Skeletal muscle tissue (tissue), 4 donors: ENCODE results near the gene FGF23. TPM values are rescaled to one million over a fixed set of nuclear protein-coding genes. Genes with fewer than 3 reads are reported as not detected.

Experiments
- H3K27ac ChIP-seq: one replicate; pipeline ENCODE4 v1.7.0; 2013; ENCODE audit warnings: mild to moderate bottlenecking, low read depth, low read length, inconsistent platforms
- H3K27me3 ChIP-seq, 3 donors: one replicate each; pipeline ENCODE4 v1.7.0; 2013; ENCODE audit warnings: low read length in 3 of 3; ENCODE audit not compliant: control insufficient read depth in 3 of 3, insufficient read depth in 3 of 3
- H3K36me3 ChIP-seq, 3 donors: one replicate each; pipeline ENCODE4 v1.7.0; 2013; ENCODE audit warnings: low read length in 3 of 3; ENCODE audit not compliant: control insufficient read depth in 3 of 3, insufficient read depth in 3 of 3
- H3K4me1 ChIP-seq, 3 donors: one replicate each; pipeline ENCODE4 v1.7.0; 2013; ENCODE audit warnings: low read length in 3 of 3, mild to moderate bottlenecking in 3 of 3; ENCODE audit not compliant: control insufficient read depth in 3 of 3, insufficient read depth in 3 of 3
- H3K4me3 ChIP-seq, 3 donors: one replicate each; pipeline ENCODE4 v1.7.0; 2013; ENCODE audit warnings: low read length in 3 of 3
- H3K9ac ChIP-seq, 3 donors: one replicate each; pipeline ENCODE4 v1.7.0; 2013; ENCODE audit warnings: low read length in 3 of 3, mild to moderate bottlenecking in 3 of 3, moderate library complexity in 2 of 3, low read depth in 1 of 3
- H3K9me3 ChIP-seq, 3 donors: one replicate each; pipeline ENCODE4 v1.7.0; 2013; ENCODE audit warnings: low read length in 3 of 3; ENCODE audit not compliant: control insufficient read depth in 3 of 3
- total RNA-seq: library from RNA; depleted of rRNA; stranded (reverse); fragments of >200 nt; gene quantifications from one replicate; pipeline ENCODE4 v1.2.3, GENCODE V29; 2014
- donor health status: Osteomylitis.

FGF23 gene
- total RNA-seq, 1 donor from 2014 or later, result under 0.01 TPM

DNA sequence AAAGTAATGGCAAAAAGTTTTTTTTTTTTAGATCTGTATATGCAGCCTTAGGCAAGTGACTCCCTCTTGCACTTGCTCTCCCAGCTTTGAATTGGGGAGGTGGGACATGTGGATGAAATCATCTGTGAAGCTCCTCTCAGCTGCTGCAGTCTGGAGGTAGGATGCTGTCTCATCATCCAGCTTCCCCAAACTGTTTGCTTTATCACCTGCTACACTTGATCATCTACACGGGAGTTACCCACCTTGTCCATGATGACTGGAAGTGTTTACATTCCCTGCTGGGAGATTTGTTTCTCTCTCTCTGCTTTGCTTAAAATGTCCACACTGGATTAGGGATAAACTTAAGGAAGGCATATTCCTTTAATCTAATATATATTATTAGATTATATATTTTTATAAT lies 8.5 kb upstream of the FGF23 start:
- no peaks in the 10 kb centered on the region for H3K9me3 ChIP-seq
- no peak overlapping the region for H3K27ac ChIP-seq
- no peak overlapping the region for H3K9ac ChIP-seq
- no peak overlapping the region for H3K4me3 ChIP-seq
- H3K27me3 ChIP-seq, result peaks cover 3 to 11% (median 9%) of the 10 kb centered on the region in 3 donors
- no peaks in the 10 kb centered on the region for H3K36me3 ChIP-seq
- H3K4me1 ChIP-seq, result no peaks in the 10 kb centered on the region

DNA sequence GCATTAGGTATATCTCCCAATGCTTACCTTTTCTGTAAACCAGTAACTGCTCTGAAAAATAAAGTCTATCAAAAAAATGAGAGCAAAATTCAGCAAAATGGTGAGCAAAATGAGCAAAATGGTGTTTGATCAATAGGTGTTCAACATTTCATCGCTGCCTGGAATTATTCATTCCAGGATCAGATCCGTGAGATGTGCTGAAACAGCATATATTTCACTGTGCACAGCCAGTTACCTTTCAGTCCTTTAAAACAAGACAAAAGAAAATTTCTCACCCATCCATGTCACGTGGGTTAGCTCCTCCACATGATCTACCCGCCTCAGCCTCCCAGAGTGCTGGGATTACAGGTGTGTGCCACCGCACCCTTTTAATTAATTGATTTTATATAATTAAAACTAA lies 8.1 kb upstream of the FGF23 start:
- no peak overlapping the region for H3K4me3 ChIP-seq
- H3K27ac ChIP-seq, result no peak overlapping the region
- H3K4me1 ChIP-seq, result no peaks in the 10 kb centered on the region
- H3K9ac ChIP-seq, result no peak overlapping the region
- H3K9me3 ChIP-seq, result no peaks in the 10 kb centered on the region
- H3K27me3 ChIP-seq, result peaks cover 3 to 8% (median 7%) of the 10 kb centered on the region in 3 donors
- no peaks in the 10 kb centered on the region for H3K36me3 ChIP-seq

DNA sequence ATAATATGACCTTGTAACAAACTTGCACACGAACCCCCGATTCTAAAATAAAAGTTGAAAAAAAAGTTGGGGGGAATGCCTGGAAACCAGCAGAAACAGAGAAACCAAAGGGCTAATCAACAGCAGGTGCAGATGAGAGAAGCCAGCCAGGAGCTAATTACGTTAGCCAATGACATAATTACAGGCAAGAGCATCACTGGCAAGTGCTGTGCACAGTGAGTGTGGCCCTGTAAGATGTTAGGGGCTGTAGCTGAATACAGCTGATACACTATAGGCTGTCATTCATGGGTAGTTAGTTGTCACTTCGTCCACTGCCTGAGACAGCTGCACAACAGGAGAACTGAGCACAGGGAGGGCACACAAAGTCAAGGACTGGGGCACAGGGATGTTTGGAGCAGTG lies 7.3 kb upstream of the FGF23 start:
- no peaks in the 10 kb centered on the region for H3K4me1 ChIP-seq
- H3K9ac ChIP-seq, result no peak overlapping the region
- peaks cover 0 to 3% (median 2%) of the 10 kb centered on the region in 3 donors for H3K27me3 ChIP-seq
- no peaks in the 10 kb centered on the region for H3K9me3 ChIP-seq
- no peak overlapping the region for H3K27ac ChIP-seq
- H3K36me3 ChIP-seq, result no peaks in the 10 kb centered on the region
- H3K4me3 ChIP-seq, result no peak overlapping the region

DNA sequence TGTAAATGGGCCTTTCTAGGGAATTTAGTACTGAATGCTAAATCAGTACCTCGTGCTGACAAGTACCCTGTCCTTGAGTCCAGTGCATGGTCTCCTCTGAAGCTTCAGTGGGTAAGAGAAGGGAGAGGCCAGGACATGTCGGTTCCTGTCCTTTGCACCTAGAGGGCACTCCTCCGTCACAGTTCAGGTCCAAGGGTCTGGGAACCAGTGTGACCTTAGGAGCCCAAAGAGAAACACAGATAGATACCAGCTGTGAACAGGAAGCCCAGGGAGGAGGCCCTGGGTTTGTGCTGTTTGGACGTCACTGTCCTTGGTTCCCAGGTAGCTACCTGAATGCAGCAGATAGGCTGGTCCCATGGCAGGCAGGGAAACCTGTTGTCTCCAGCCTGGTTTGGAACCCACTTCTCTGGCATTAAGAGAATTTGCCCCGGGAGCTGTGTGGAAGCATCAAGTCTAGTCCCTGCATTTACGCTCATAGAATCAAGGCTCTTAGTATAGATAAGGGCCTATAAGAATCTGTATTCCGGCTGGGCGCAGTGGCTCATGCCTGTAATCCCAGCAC lies 3.9 kb upstream of the FGF23 start:
- Histone ChIP-seq H3K27ac (no peak overlapping the region), H3K9me3 (no peaks in the 10 kb centered on the region), H3K27me3 (peaks cover 0 to 3% (median 3%) of the 10 kb centered on the region in 3 donors), H3K36me3 (no peaks in the 10 kb centered on the region), H3K4me1 (peaks cover 0 to 4% (median 0%) of the 10 kb centered on the region in 3 donors), H3K4me3 (no peak overlapping the region), H3K9ac (no peak overlapping the region)

DNA sequence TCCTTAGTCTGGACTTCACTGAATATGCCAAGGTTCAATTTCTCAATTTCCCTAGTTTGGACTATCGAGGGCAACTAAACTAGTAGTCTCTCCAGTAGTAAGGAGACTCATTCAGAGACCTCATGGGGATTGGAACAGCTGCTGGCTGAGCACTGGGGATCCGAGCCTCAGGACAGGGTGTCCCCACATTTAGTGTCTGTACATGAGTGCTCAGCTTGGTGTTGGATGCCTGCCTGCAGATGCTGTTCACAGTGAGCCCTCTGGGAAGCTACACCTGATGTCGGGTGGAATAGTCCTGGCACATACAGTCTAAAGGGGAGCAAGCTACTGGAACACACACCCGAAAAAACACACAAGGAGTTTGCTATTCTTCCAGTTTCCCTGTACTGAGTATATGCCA lies 820 bp upstream of the FGF23 start:
- no peaks in the 10 kb centered on the region for H3K36me3 ChIP-seq
- peaks cover 0 to 4% (median 0%) of the 10 kb centered on the region in 3 donors for H3K4me1 ChIP-seq
- H3K27ac ChIP-seq, result no peak overlapping the region
- H3K9me3 ChIP-seq, result no peaks in the 10 kb centered on the region
- no peak overlapping the region for H3K4me3 ChIP-seq
- H3K9ac ChIP-seq, result no peak overlapping the region
- peaks cover 0 to 5% (median 2%) of the 10 kb centered on the region in 3 donors for H3K27me3 ChIP-seq

DNA sequence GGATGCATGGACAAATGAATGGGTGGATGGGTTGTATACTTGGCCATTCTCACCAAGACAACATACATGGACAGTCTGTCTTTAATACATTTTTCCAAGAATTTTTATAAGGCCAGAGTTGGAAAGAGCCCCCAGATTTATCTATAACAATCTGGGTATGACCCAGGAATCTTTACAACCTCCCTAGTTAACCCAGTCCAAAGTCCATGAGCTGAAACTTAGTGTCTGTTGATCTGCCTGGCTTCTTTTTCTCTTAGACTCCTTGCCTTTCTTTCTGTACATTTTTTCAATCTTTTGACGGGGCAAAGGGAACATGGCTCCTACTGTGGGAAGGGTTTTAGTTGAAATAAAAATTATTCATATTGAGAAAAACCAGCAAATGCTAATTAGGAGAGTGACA lies 740 bp downstream of the FGF23 start:
- Histone ChIP-seq H3K4me1 (peaks cover 0 to 4% (median 0%) of the 10 kb centered on the region in 3 donors), H3K27me3 (peaks cover 0 to 10% (median 6%) of the 10 kb centered on the region in 3 donors), H3K36me3 (no peaks in the 10 kb centered on the region), H3K9ac (no peak overlapping the region), H3K27ac (no peak overlapping the region), H3K4me3 (no peak overlapping the region), H3K9me3 (no peaks in the 10 kb centered on the region)

DNA sequence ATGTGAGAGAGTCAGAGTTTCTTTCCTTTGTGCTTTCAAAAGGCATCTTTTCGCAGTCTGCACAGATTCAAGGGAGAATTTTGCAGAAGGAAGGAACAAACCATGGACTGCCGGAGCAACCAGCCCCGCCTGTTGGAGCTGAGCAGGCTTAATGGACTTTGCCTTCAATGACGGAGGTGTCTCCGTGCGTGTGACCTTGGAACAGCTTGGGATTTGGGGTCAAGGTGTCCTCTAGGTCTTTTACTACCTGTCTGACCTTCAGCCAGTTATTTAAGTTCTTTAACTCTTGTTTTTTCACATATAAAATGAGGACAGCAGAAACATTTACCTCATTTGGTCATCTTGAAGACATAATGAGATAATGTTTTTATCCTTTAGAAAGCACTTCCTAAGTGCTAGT lies 4.1 kb downstream of the FGF23 start:
- H3K9ac ChIP-seq, result no peak overlapping the region
- H3K27me3 ChIP-seq, result peaks cover 0 to 11% (median 10%) of the 10 kb centered on the region in 3 donors

DNA sequence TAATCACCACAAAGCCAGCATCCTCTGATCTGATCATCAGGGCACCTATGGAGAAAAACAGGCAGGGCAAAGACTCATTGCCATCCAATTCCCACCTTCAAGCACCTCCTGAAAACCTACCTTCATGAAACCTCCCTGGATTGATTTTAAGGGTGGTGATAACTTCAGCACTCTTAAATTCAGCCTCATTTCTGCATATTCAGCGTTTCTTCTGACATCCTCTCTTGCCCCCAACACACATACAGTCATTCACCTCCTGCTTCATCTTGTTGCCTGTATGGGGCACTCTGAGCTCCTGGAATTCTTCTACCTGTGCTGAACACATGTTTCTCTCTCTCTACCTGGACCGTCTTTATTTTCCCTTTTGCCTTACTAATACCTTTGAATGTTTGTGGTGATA lies 6.9 kb downstream of the FGF23 start:
- Histone ChIP-seq H3K27ac (no peak overlapping the region), H3K27me3 (peaks cover 0 to 13% (median 7%) of the 10 kb centered on the region in 3 donors), H3K9ac (no peak overlapping the region), H3K9me3 (no peaks in the 10 kb centered on the region), H3K36me3 (no peaks in the 10 kb centered on the region), H3K4me3 (no peak overlapping the region), H3K4me1 (no peaks in the 10 kb centered on the region)

More for the DNA sequence above, 4.1 kb downstream of the FGF23 start:
- Histone ChIP-seq H3K36me3 (no peaks in the 10 kb centered on the region), H3K4me3 (no peak overlapping the region), H3K4me1 (peaks cover 0 to 4% (median 0%) of the 10 kb centered on the region in 3 donors), H3K9me3 (no peaks in the 10 kb centered on the region), H3K27ac (no peak overlapping the region)

DNA sequence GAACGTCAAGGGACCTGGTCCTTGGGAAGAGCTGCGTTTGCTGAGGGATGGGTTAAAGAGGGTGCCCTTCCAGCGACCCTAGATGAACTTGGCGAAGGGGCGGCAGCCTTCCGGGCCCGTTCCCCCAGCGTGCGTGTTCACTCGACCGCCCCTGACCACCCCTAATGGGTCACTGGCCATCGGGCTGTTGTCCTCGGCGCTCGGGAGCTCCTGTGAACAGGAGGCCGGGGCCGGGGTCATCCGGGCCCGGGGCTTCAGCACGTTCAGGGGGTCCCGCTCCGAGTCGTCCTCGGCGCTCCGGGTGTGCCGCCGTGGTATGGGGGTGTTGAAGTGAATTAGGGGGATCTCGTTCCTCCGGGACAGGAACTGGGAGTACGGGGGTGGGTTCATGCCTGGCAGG lies 9.2 kb downstream of the FGF23 start:
- no peaks in the 10 kb centered on the region for H3K4me1 ChIP-seq
- H3K27ac ChIP-seq, result no peak overlapping the region
- no peak overlapping the region for H3K4me3 ChIP-seq
- peaks cover 0 to 10% (median 5%) of the 10 kb centered on the region in 3 donors for H3K27me3 ChIP-seq
- no peak overlapping the region for H3K9ac ChIP-seq
- no peaks in the 10 kb centered on the region for H3K36me3 ChIP-seq
- no peaks in the 10 kb centered on the region for H3K9me3 ChIP-seq

DNA sequence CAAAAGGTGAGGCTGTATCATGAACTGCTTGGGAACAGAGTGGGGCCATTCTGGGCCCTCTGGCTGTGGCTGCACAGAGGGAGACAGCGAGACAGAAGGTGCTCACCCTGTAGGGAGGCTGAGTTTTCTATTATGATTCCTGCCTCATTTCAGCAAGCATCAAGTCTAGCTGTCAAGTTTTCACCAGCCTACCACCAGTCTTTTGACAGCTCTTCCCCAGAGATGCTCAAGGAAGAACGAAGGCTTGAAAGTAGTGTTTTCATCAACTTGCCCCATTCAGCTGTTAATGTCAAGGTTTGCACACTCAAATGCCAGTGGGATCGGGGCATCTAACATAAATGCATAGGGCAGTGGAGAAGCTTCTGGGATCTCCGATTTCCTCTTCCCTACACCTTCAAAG lies 10.0 kb downstream of the FGF23 start:
- no peak overlapping the region for H3K4me3 ChIP-seq
- H3K9ac ChIP-seq, result no peak overlapping the region
- no peaks in the 10 kb centered on the region for H3K9me3 ChIP-seq
- peaks cover 0 to 7% (median 0%) of the 10 kb centered on the region in 3 donors for H3K27me3 ChIP-seq
- no peak overlapping the region for H3K27ac ChIP-seq
- no peaks in the 10 kb centered on the region for H3K36me3 ChIP-seq
- H3K4me1 ChIP-seq, result no peaks in the 10 kb centered on the region
